HEK293 (cell line): ENCODE measurements around the gene MCTP1.
"Not testable (repeated sequence)": the region's sequence is repeated elsewhere in the genome, so short reads cannot be mapped to it uniquely, and the experiment has no call there.

Experiments used
- CTCF ChIA-PET: fragments of 350-600 bp; formaldehyde crosslinking; extraction: SDS; loops from one replicate; lab custom pipeline; 2021; ENCODE audit warnings: antibody characterized with exemption; lab: Yijun Ruan, JAX
- POLR2A ChIA-PET: fragments of 300-600 bp; formaldehyde crosslinking; extraction: SDS; loops from one replicate; lab custom pipeline; 2020; ENCODE audit warnings: antibody characterized with exemption, inconsistent platforms; lab: Yijun Ruan, JAX
- H3K27ac ChIP-seq: fragments of 200-500 bp; sonication (Bioruptor generic); 2 replicates; pipeline ENCODE4 v1.5.1; 2014; ENCODE audit warnings: low read depth, low read length, control low read depth, inconsistent platforms; ENCODE audit errors: extremely low read depth
- H3K36me3 ChIP-seq, 2 experiments: fragments of 200-500 bp in 1 of 2; sonication (Bioruptor generic) in 1 of 2; 1 replicate in 1 of 2; 2 replicates in 1 of 2; pipeline ENCODE4 v1.5.1; 2014 to 2017; ENCODE audit warnings: inconsistent platforms in 2 of 2, low read length in 2 of 2; ENCODE audit not compliant: control insufficient read depth in 2 of 2, insufficient read depth in 1 of 2
- H3K4me1 ChIP-seq: fragments of 200-500 bp; sonication (Bioruptor generic); 2 replicates; pipeline ENCODE4 v1.5.1; 2014; ENCODE audit warnings: mild to moderate bottlenecking, low read length, inconsistent platforms; ENCODE audit not compliant: control insufficient read depth, insufficient read depth
- H3K4me3 ChIP-seq: 2 replicates; pipeline ENCODE4 v1.5.1; 2011; ENCODE audit warnings: low read depth, mild to moderate bottlenecking, control low read depth, low read length, moderate library complexity
- H3K9me3 ChIP-seq: fragments of 200-500 bp; sonication (Bioruptor generic); 2 replicates; pipeline ENCODE4 v1.5.1; 2014; ENCODE audit warnings: low read depth, low read length, inconsistent platforms; ENCODE audit not compliant: control insufficient read depth, insufficient read depth
- BCL11A ChIP-seq: fragments of 450-650 bp; formaldehyde crosslinking; IDR thresholded peaks from 2 replicates; pipeline ENCODE4 v1.5.1; 2016; ENCODE audit warnings: low read depth, missing biosample characterization, missing genetic modification characterization
- KLF10 ChIP-seq: fragments of 450-650 bp; IDR thresholded peaks from 2 replicates; pipeline ENCODE4 v1.5.1; 2018; ENCODE audit warnings: missing biosample characterization, mild to moderate bottlenecking, missing genetic modification characterization
- TRIM28 ChIP-seq: IDR thresholded peaks from 2 replicates; pipeline ENCODE4 v1.6.1; 2011; ENCODE audit warnings: low read length, control low read depth, borderline replicate concordance
- ZBTB20 ChIP-seq: fragments of 450-650 bp; formaldehyde crosslinking; IDR thresholded peaks from 2 replicates; pipeline ENCODE4 v1.5.1; 2016; ENCODE audit warnings: missing biosample characterization, missing genetic modification characterization
- ZFP41 ChIP-seq: fragments of 450-650 bp; formaldehyde crosslinking; IDR thresholded peaks from 2 replicates; pipeline ENCODE4 v1.5.1; 2016; ENCODE audit warnings: missing biosample characterization, missing genetic modification characterization, borderline replicate concordance
- ZFP69B ChIP-seq: fragments of 450-650 bp; formaldehyde crosslinking; IDR thresholded peaks from 2 replicates; pipeline ENCODE4 v1.5.1; 2016; ENCODE audit warnings: missing biosample characterization, missing genetic modification characterization
- ZNF10 ChIP-seq: fragments of 450-650 bp; formaldehyde crosslinking; IDR thresholded peaks from 2 replicates; pipeline ENCODE4 v1.5.1; 2017; ENCODE audit warnings: missing biosample characterization, missing genetic modification characterization
- ZNF174 ChIP-seq: fragments of 450-650 bp; formaldehyde crosslinking; IDR thresholded peaks from 2 replicates; pipeline ENCODE4 v1.5.0; 2017; ENCODE audit warnings: missing biosample characterization, mild to moderate bottlenecking, missing genetic modification characterization
- ZNF274 ChIP-seq, 2 experiments: fragments of 200-500 bp in 1 of 2; fragments of 450-650 bp in 1 of 2; sonication (Bioruptor generic) in 1 of 2; formaldehyde crosslinking in 1 of 2; IDR thresholded peaks; 2 replicates each; pipeline versions ENCODE4 v1.5.1 to v1.6.1; 2014 to 2016; ENCODE audit warnings: borderline replicate concordance in 1 of 2, inconsistent platforms in 1 of 2, low read length in 1 of 2, missing biosample characterization in 1 of 2, missing genetic modification characterization in 1 of 2
- ZNF423 ChIP-seq: fragments of 450-650 bp; formaldehyde crosslinking; IDR thresholded peaks from 2 replicates; pipeline ENCODE4 v1.5.1; 2016; ENCODE audit warnings: missing biosample characterization, missing genetic modification characterization
- ZNF426 ChIP-seq: fragments of 450-650 bp; formaldehyde crosslinking; IDR thresholded peaks from 2 replicates; pipeline ENCODE4 v1.5.1; 2017; ENCODE audit warnings: missing biosample characterization, missing genetic modification characterization, mild to moderate bottlenecking, inconsistent platforms, moderate library complexity
- ZNF514 ChIP-seq: fragments of 450-650 bp; formaldehyde crosslinking; IDR thresholded peaks from 2 replicates; pipeline ENCODE4 v1.5.1; 2016; ENCODE audit warnings: missing biosample characterization, missing genetic modification characterization
- ZNF529 ChIP-seq: fragments of 450-650 bp; formaldehyde crosslinking; IDR thresholded peaks from 2 replicates; pipeline ENCODE4 v1.5.1; 2017; ENCODE audit warnings: missing genetic modification characterization, missing biosample characterization; ENCODE audit not compliant: insufficient replicate concordance
- ZNF561 ChIP-seq: fragments of 450-650 bp; IDR thresholded peaks from 2 replicates; pipeline ENCODE4 v1.5.1; 2018; ENCODE audit warnings: missing biosample characterization, missing genetic modification characterization, borderline replicate concordance
- ZNF621 ChIP-seq: fragments of 450-650 bp; formaldehyde crosslinking; IDR thresholded peaks from 2 replicates; pipeline ENCODE4 v1.5.1; 2017; ENCODE audit warnings: missing biosample characterization, missing genetic modification characterization
- ZNF707 ChIP-seq: fragments of 450-650 bp; formaldehyde crosslinking; IDR thresholded peaks from 2 replicates; pipeline ENCODE4 v1.5.1; 2016; ENCODE audit warnings: missing biosample characterization, missing genetic modification characterization
- ZNF76 ChIP-seq: fragments of 450-650 bp; formaldehyde crosslinking; IDR thresholded peaks from 2 replicates; pipeline ENCODE4; 2016; ENCODE audit warnings: low read depth, missing biosample characterization, missing genetic modification characterization, borderline replicate concordance
- ZNF768 ChIP-seq: fragments of 450-650 bp; formaldehyde crosslinking; IDR thresholded peaks from 2 replicates; pipeline ENCODE4 v1.5.1; 2018; ENCODE audit warnings: missing biosample characterization, mild to moderate bottlenecking, missing genetic modification characterization
- ZNF776 ChIP-seq: fragments of 450-650 bp; formaldehyde crosslinking; IDR thresholded peaks from 2 replicates; pipeline ENCODE4 v1.5.0; 2017; ENCODE audit warnings: missing biosample characterization, missing genetic modification characterization, borderline replicate concordance
- ZSCAN30 ChIP-seq: fragments of 450-650 bp; IDR thresholded peaks from 2 replicates; pipeline ENCODE4 v1.5.1; 2018; ENCODE audit warnings: missing biosample characterization, mild to moderate bottlenecking, missing genetic modification characterization, moderate library complexity
- TF ChIP-seq, protein P1 (sequence below): fragments of 450-650 bp; formaldehyde crosslinking; IDR thresholded peaks from 2 replicates; pipeline ENCODE4; 2016; ENCODE audit warnings: missing biosample characterization, missing genetic modification characterization
- TF ChIP-seq, protein P2 (sequence below): fragments of 450-650 bp; formaldehyde crosslinking; IDR thresholded peaks from 2 replicates; pipeline ENCODE4 v1.5.1; 2016; ENCODE audit warnings: missing biosample characterization, missing genetic modification characterization, borderline replicate concordance
- TF ChIP-seq, protein P3 (sequence below): fragments of 450-650 bp; formaldehyde crosslinking; IDR thresholded peaks from 2 replicates; pipeline ENCODE4 v1.5.1; 2016; ENCODE audit warnings: missing biosample characterization, missing genetic modification characterization

The MCTP1 gene

DNA sequence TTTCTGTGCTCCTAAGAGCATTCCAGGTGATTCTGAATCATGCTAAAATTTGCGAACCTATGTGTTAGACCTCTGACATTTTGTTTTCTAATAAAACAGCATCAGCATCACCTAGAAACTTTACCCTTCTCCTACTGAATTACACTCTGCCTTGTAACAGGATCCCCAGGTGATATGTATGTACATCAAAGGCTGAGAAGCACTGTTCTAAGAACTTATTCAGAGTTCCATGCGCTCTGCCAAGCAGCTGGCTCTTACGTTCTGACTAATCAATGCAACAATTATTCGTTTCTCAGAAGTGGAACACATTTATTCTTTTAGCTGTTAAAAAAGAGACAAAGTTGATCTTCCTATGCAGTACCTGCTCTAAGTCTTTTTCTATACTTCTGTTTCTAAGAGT lies 437.9 kb downstream of the MCTP1 start:
- Histone ChIP-seq H3K4me3 (no peak overlapping the region), H3K4me1 (peaks cover 3% of the 10 kb centered on the region; the same call in 1 of the 2 replicates), H3K36me3 (no peaks in the 10 kb centered on the region), H3K9me3 (no peaks in the 10 kb centered on the region), H3K27ac (no peak overlapping the region)
- TF ChIP-seq ZFP69B (tag by site-specific recombination): no peak
- no peak for TF ChIP-seq BCL11A (tag by site-specific recombination)
- TF ChIP-seq TRIM28: no peak
- TF ChIP-seq ZNF274 (IDR thresholded peaks at IDR 0.05; ENCODE audit: low read length): no peak
- TF ChIP-seq ZNF274 (tag by site-specific recombination; IDR thresholded peaks at IDR 0.05; ENCODE audit: borderline replicate concordance): no peak
- no peak for TF ChIP-seq ZNF561 (tag by site-specific recombination)
- TF ChIP-seq ZNF174: no peak
- no peak for TF ChIP-seq ZNF76 (tag by site-specific recombination)
- TF ChIP-seq ZFP41 (tag by site-specific recombination): no peak
- TF ChIP-seq ZNF529 (tag by site-specific recombination): no peak
- TF ChIP-seq ZNF426: no peak
- no peak for TF ChIP-seq ZSCAN30 (tag by site-specific recombination)
- TF ChIP-seq ZNF514 (tag by site-specific recombination): no peak
- TF ChIP-seq ZNF10 (tag by site-specific recombination): no peak
- no peak for TF ChIP-seq ZNF423
- TF ChIP-seq ZNF776 (tag by site-specific recombination): no peak
- TF ChIP-seq ZBTB20 (tag by site-specific recombination): no peak
- TF ChIP-seq, protein P1, sequence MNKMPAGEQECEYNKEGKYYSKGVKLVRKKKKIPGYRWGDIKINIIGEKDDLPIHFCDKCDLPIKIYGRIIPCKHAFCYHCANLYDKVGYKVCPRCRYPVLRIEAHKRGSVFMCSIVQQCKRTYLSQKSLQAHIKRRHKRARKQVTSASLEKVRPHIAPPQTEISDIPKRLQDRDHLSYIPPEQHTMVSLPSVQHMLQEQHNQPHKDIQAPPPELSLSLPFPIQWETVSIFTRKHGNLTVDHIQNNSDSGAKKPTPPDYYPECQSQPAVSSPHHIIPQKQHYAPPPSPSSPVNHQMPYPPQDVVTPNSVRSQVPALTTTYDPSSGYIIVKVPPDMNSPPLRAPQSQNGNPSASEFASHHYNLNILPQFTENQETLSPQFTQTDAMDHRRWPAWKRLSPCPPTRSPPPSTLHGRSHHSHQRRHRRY (tag by site-specific recombination): no peak
- CTCF ChIA-PET: no interaction called here
- POLR2A ChIA-PET: no interaction called here

DNA sequence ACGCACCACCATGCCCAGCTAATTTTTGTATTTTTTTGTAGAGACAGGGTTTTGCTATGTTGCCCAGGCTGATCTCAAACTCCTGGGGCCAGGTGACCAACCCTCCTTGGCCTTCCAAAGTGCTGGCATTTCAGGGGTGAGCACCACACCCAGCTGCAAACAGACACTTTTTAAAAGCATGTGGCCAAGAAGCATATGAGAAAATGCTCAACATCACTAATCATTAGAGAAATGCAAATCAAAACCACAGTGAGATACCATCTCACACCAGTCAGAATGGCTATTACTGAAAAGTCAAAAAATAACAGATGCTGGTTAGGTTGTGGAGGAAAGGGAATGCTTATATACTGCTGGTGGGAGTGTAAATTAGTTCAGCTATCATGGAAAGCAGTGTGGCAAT lies 439.2 kb downstream of the MCTP1 start:
- POLR2A ChIA-PET, H3K9me3 ChIP-seq, H3K4me1 ChIP-seq, H3K36me3 ChIP-seq, H3K4me3 ChIP-seq, H3K27ac ChIP-seq: not testable (repeated sequence)
- CTCF ChIA-PET: interaction anchor here (0.6 kb wide), 1 partner anchor 1913 kb away, joined by 3 read pairs; no protein-coding TSS in a partner anchor

DNA sequence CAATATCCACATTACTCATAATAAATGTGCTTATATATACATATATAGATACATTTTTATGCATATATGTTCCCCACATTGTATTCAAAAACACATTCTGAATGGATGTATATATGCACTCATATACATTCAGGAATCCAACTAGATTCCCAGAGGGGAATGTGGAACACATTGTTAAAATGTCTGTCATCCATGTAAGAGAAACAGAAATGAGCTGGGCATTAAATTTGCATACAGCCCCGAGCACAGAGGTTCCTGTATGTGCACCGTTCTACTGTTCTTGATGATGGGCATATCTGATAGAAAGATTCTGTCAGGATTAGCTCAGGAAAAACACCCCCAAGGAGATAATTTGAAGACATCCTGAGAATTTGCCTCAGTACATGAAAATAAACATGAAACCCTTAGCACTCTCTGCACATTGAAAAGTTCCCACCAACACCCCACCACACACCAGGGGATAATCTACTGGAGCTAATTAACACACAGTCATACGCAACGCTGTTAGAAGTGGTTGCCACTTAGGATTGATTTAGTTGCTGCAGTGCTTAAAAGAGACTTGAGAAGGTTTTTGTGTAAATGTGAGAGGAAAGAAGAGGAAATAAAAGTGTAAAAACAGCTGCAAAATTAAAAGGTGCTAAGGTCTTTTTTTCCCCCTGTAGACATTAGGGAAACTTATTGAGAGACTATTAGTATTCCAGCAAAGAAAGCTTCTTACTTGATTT lies 443.1 kb downstream of the MCTP1 start:
- no peak overlapping the region for H3K27ac ChIP-seq
- no peaks in the 10 kb centered on the region for H3K36me3 ChIP-seq
- POLR2A ChIA-PET: no interaction called here
- no peak for TF ChIP-seq KLF10 (tag by site-specific recombination)
- no peak for TF ChIP-seq ZNF707 (tag by site-specific recombination)
- no peak for TF ChIP-seq ZNF768 (tag by site-specific recombination)
- TF ChIP-seq, protein P2, sequence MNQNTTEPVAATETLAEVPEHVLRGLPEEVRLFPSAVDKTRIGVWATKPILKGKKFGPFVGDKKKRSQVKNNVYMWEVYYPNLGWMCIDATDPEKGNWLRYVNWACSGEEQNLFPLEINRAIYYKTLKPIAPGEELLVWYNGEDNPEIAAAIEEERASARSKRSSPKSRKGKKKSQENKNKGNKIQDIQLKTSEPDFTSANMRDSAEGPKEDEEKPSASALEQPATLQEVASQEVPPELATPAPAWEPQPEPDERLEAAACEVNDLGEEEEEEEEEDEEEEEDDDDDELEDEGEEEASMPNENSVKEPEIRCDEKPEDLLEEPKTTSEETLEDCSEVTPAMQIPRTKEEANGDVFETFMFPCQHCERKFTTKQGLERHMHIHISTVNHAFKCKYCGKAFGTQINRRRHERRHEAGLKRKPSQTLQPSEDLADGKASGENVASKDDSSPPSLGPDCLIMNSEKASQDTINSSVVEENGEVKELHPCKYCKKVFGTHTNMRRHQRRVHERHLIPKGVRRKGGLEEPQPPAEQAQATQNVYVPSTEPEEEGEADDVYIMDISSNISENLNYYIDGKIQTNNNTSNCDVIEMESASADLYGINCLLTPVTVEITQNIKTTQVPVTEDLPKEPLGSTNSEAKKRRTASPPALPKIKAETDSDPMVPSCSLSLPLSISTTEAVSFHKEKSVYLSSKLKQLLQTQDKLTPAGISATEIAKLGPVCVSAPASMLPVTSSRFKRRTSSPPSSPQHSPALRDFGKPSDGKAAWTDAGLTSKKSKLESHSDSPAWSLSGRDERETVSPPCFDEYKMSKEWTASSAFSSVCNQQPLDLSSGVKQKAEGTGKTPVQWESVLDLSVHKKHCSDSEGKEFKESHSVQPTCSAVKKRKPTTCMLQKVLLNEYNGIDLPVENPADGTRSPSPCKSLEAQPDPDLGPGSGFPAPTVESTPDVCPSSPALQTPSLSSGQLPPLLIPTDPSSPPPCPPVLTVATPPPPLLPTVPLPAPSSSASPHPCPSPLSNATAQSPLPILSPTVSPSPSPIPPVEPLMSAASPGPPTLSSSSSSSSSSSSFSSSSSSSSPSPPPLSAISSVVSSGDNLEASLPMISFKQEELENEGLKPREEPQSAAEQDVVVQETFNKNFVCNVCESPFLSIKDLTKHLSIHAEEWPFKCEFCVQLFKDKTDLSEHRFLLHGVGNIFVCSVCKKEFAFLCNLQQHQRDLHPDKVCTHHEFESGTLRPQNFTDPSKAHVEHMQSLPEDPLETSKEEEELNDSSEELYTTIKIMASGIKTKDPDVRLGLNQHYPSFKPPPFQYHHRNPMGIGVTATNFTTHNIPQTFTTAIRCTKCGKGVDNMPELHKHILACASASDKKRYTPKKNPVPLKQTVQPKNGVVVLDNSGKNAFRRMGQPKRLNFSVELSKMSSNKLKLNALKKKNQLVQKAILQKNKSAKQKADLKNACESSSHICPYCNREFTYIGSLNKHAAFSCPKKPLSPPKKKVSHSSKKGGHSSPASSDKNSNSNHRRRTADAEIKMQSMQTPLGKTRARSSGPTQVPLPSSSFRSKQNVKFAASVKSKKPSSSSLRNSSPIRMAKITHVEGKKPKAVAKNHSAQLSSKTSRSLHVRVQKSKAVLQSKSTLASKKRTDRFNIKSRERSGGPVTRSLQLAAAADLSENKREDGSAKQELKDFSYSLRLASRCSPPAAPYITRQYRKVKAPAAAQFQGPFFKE (tag by site-specific recombination): no peak
- TF ChIP-seq ZNF621 (tag by site-specific recombination): no peak
- TF ChIP-seq, protein P3, sequence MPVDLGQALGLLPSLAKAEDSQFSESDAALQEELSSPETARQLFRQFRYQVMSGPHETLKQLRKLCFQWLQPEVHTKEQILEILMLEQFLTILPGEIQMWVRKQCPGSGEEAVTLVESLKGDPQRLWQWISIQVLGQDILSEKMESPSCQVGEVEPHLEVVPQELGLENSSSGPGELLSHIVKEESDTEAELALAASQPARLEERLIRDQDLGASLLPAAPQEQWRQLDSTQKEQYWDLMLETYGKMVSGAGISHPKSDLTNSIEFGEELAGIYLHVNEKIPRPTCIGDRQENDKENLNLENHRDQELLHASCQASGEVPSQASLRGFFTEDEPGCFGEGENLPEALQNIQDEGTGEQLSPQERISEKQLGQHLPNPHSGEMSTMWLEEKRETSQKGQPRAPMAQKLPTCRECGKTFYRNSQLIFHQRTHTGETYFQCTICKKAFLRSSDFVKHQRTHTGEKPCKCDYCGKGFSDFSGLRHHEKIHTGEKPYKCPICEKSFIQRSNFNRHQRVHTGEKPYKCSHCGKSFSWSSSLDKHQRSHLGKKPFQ (tag by site-specific recombination): no peak
- H3K9me3 ChIP-seq: no peaks in the 10 kb centered on the region
- H3K4me1 ChIP-seq: no peaks in the 10 kb centered on the region
- no peak overlapping the region for H3K4me3 ChIP-seq
- CTCF ChIA-PET: interaction anchor here (0.7 to 3.0 kb wide), 3 partner anchors 8 to 848 kb away, joined by 4 to 18 read pairs (median 6); no protein-coding TSS in a partner anchor
